DOHH2 (cell line): ENCODE results near the gene INSL4.

Experiments
- EZH2phosphoT487 ChIP-seq: fragments of 200-600 bp; sonication (generic); IDR thresholded peaks from 2 replicates; pipeline ENCODE4 v1.6.1; 2017; ENCODE audit warnings: borderline replicate concordance, mild to moderate bottlenecking, antibody characterized with exemption, low read length, moderate library complexity, mixed read lengths
- TF ChIP-seq, protein P1 (sequence below): fragments of 200-600 bp; sonication (generic); IDR thresholded peaks from one replicate; pipeline ENCODE4 v1.5.1; 2014; ENCODE audit warnings: antibody characterized with exemption, mild to moderate bottlenecking, low read depth, low read length; ENCODE audit not compliant: poor library complexity, severe bottlenecking

DNA sequence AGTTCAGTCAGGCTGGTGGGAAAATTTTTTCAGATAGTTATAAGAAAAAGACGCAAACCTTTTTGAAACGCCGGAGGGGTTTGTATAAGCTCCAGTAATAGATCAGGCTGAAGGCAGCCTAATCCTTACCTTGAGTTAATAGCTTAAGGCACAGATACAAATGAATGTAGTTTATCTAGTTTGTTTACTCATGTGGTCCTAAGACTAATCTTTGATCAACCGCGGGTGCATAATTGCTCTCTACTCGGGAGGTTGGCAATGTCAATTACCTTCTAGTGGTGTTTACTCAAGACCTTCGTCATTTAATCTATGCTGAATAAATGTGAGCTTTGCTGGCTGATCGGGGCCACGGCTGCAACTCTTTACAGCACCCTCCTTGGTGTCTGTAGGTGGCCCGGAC, 665 bp upstream of the INSL4 start:
- TF ChIP-seq, protein P1, sequence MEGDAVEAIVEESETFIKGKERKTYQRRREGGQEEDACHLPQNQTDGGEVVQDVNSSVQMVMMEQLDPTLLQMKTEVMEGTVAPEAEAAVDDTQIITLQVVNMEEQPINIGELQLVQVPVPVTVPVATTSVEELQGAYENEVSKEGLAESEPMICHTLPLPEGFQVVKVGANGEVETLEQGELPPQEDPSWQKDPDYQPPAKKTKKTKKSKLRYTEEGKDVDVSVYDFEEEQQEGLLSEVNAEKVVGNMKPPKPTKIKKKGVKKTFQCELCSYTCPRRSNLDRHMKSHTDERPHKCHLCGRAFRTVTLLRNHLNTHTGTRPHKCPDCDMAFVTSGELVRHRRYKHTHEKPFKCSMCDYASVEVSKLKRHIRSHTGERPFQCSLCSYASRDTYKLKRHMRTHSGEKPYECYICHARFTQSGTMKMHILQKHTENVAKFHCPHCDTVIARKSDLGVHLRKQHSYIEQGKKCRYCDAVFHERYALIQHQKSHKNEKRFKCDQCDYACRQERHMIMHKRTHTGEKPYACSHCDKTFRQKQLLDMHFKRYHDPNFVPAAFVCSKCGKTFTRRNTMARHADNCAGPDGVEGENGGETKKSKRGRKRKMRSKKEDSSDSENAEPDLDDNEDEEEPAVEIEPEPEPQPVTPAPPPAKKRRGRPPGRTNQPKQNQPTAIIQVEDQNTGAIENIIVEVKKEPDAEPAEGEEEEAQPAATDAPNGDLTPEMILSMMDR = no peak
- no peak for TF ChIP-seq EZH2phosphoT487
